HepG2 (cell line): ENCODE data around the gene EFNA2. TPM values are rescaled to one million over a fixed set of nuclear protein-coding genes. Genes with fewer than 3 reads are reported as not detected.
A peak's percentile ranks its signal among the peaks of the same experiment; 100 is the strongest.

Source experiments
- EEA1 ChIP-seq: sonication (generic); formaldehyde crosslinking; IDR thresholded peaks from 2 replicates; pipeline ENCODE4 v1.5.1; 2020; ENCODE audit warnings: mild to moderate bottlenecking, missing genetic modification reagents, borderline replicate concordance
- IRX3 ChIP-seq: sonication (generic); formaldehyde crosslinking; IDR thresholded peaks from 2 replicates; pipeline ENCODE4 v1.8.1; 2023; ENCODE audit warnings: mild to moderate bottlenecking, low read depth, missing genetic modification reagents, borderline replicate concordance
- MAZ ChIP-seq, 2 experiments: sonication (generic) in 1 of 2; formaldehyde crosslinking in 1 of 2; IDR thresholded peaks; 2 replicates each; pipeline versions ENCODE4 v1.5.0 to v1.6.1; 2012 to 2020; ENCODE audit warnings: low read depth in 2 of 2, mild to moderate bottlenecking in 2 of 2, borderline replicate concordance in 1 of 2, improper control_type of control experiment in 1 of 2, low read length in 1 of 2, missing genetic modification reagents in 1 of 2, moderate library complexity in 1 of 2
- POLR2A ChIP-seq, 2 experiments: IDR thresholded peaks; 2 replicates each; pipeline ENCODE4 v1.6.1; 2011; ENCODE audit warnings: low read depth in 2 of 2, low read length in 2 of 2, mild to moderate bottlenecking in 1 of 2, moderate library complexity in 1 of 2; ENCODE audit not compliant: insufficient read depth in 1 of 2
- SOX5 ChIP-seq: IDR thresholded peaks from 2 replicates; pipeline ENCODE4 v1.6.1; 2016; ENCODE audit warnings: borderline replicate concordance
- SRSF9 ChIP-seq: fragments of 200-400 bp; formaldehyde crosslinking; IDR thresholded peaks from 2 replicates; pipeline ENCODE4 v1.6.1; 2018; ENCODE audit warnings: borderline replicate concordance, mild to moderate bottlenecking, low read depth, low read length; ENCODE audit not compliant: insufficient read depth, poor library complexity, severe bottlenecking
- TEAD2 ChIP-seq: sonication (generic); formaldehyde crosslinking; IDR thresholded peaks from 2 replicates; pipeline ENCODE4 v1.9.0; 2021; ENCODE audit warnings: missing genetic modification reagents
- YY1 ChIP-seq: IDR thresholded peaks from 2 replicates; pipeline ENCODE4 v1.6.1; 2011; ENCODE audit warnings: low read length, low read depth, moderate library complexity, mild to moderate bottlenecking; ENCODE audit not compliant: insufficient read depth, insufficient replicate concordance
- ZBTB43 ChIP-seq: sonication (generic); formaldehyde crosslinking; conservative IDR thresholded peaks from 2 replicates; pipeline ENCODE4 v1.4.0; 2020; ENCODE audit warnings: missing genetic modification reagents
- ZFP36L1 ChIP-seq: sonication (generic); formaldehyde crosslinking; IDR thresholded peaks from 2 replicates; pipeline ENCODE4 v1.8.0; 2022; ENCODE audit warnings: mild to moderate bottlenecking, missing genetic modification reagents, moderate library complexity
- ZFY ChIP-seq: sonication (generic); formaldehyde crosslinking; IDR thresholded peaks from 2 replicates; pipeline ENCODE4 v1.4.0; 2020; ENCODE audit warnings: missing genetic modification reagents
- ZNF230 ChIP-seq: sonication (generic); formaldehyde crosslinking; IDR thresholded peaks from 2 replicates; pipeline ENCODE4 v1.4.0; 2020; ENCODE audit warnings: mild to moderate bottlenecking, missing genetic modification reagents
- ZNF251 ChIP-seq: sonication (generic); formaldehyde crosslinking; IDR thresholded peaks from 2 replicates; pipeline ENCODE4 v1.9.0; 2021; ENCODE audit warnings: mild to moderate bottlenecking, missing genetic modification reagents
- ZNF281 ChIP-seq: sonication (generic); formaldehyde crosslinking; IDR thresholded peaks from 2 replicates; pipeline ENCODE4 v1.4.0; 2020; ENCODE audit warnings: missing genetic modification reagents, borderline replicate concordance
- ZNF33A ChIP-seq: sonication (generic); formaldehyde crosslinking; IDR thresholded peaks from 2 replicates; pipeline ENCODE4 v1.5.1; 2020; ENCODE audit warnings: missing genetic modification reagents, mild to moderate bottlenecking, moderate library complexity, borderline replicate concordance
- ZNF451 ChIP-seq: sonication (generic); formaldehyde crosslinking; IDR thresholded peaks from 2 replicates; pipeline ENCODE4 v1.5.0; 2020; ENCODE audit warnings: mild to moderate bottlenecking, missing genetic modification reagents
- ZNF674 ChIP-seq: sonication (generic); formaldehyde crosslinking; IDR thresholded peaks from 2 replicates; pipeline ENCODE4 v1.5.0; 2020; ENCODE audit warnings: low read depth, mild to moderate bottlenecking, missing genetic modification reagents
- polyA plus RNA-seq, 8 experiments: library from polyadenylated mRNA; depleted of rRNA in 3 of 8; stranded (reverse) in 7 of 8; unstranded in 1 of 8; fragments of >200 nt; fragmentation: Illumina TruSeq in 4 of 8; extraction: Trizol in 4 of 8; gene quantifications; 2 replicates each; pipeline versions ENCODE4 v1.2.1 to v1.2.3, GENCODE V29; 2011 to 2016; ENCODE audit warnings: low read depth in 4 of 8, missing spikeins in 1 of 8, mixed read lengths in 1 of 8; ENCODE audit not compliant: insufficient read depth in 1 of 8
- total RNA-seq, 5 experiments: library from RNA; depleted of rRNA; stranded (reverse); fragments of >200 nt; fragmentation: Illumina TruSeq; extraction: Trizol; gene quantifications; 2 replicates each; pipeline ENCODE4 v1.2.3, GENCODE V29; 2016; ENCODE audit warnings: low read depth in 1 of 5
- TF ChIP-seq, protein P1 (sequence below): IDR thresholded peaks from 2 replicates; pipeline ENCODE4 v1.6.1; 2012; ENCODE audit warnings: low read depth, low read length, improper control_type of control experiment
- TF ChIP-seq, protein P2 (sequence below), 2 experiments: sonication (generic) in 1 of 2; formaldehyde crosslinking in 1 of 2; IDR thresholded peaks; 2 replicates each; pipeline versions ENCODE4 v1.5.1 to v1.6.1; 2011 to 2020; ENCODE audit warnings: borderline replicate concordance in 1 of 2, low read depth in 1 of 2, low read length in 1 of 2, mild to moderate bottlenecking in 1 of 2, missing genetic modification reagents in 1 of 2, moderate library complexity in 1 of 2

The EFNA2 gene
- total and polyA plus RNA-seq, 2 of the 13 experiments (the other 11 are each of a cell fraction or from before 2014, with no cell fraction given), result 6.0 to 9.9 TPM

- TF ChIP-seq ZNF281 (peak; percentile 92), MAZ (IDR thresholded peaks at IDR 0.05; ENCODE audit: borderline replicate concordance, low read depth, low read length) (no peak), MAZ (CRISPR knock-in tag; IDR thresholded peaks at IDR 0.05; ENCODE audit: low read depth) (peak; percentile 57; the same call in 1 of the 2 replicates), ZNF33A (no peak), TEAD2 (CRISPR knock-in tag) (no peak), ZFY (CRISPR knock-in tag) (peak; percentile 50), IRX3 (CRISPR knock-in tag) (no peak), ZNF674 (CRISPR knock-in tag) (no peak), ZNF230 (CRISPR knock-in tag) (no peak), ZBTB43 (CRISPR knock-in tag) (no peak), ZFP36L1 (no peak), SOX5 (CRISPR knock-in tag) (no peak), YY1 (no peak), POLR2A (IDR thresholded peaks at IDR 0.05; ENCODE audit: insufficient read depth in 1 of 2, low read depth in 2 of 2, low read length in 2 of 2) (peak; percentile 51 to 57; a peak in 3 of 4 replicates), ZNF251 (CRISPR knock-in tag) (no peak), SRSF9 (no peak), ZNF451 (CRISPR knock-in tag) (no peak), EEA1 (CRISPR knock-in tag) (0 out of 2 replicates have a peak, but pooled peaks have one; percentile 31)
- TF ChIP-seq, protein P1, sequence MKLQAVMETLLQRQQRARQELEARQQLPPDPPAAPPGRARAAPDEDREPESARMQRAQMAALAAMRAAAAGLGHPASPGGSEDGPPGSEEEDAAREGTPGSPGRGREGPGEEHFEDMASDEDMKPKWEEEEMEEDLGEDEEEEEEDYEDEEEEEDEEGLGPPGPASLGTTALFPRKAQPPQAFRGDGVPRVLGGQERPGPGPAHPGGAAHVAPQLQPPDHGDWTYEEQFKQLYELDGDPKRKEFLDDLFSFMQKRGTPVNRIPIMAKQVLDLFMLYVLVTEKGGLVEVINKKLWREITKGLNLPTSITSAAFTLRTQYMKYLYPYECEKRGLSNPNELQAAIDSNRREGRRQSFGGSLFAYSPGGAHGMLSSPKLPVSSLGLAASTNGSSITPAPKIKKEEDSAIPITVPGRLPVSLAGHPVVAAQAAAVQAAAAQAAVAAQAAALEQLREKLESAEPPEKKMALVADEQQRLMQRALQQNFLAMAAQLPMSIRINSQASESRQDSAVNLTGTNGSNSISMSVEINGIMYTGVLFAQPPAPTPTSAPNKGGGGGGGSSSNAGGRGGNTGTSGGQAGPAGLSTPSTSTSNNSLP, result no peak
- TF ChIP-seq, protein P2, sequence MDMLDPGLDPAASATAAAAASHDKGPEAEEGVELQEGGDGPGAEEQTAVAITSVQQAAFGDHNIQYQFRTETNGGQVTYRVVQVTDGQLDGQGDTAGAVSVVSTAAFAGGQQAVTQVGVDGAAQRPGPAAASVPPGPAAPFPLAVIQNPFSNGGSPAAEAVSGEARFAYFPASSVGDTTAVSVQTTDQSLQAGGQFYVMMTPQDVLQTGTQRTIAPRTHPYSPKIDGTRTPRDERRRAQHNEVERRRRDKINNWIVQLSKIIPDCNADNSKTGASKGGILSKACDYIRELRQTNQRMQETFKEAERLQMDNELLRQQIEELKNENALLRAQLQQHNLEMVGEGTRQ (IDR thresholded peaks at IDR 0.05; ENCODE audit: low read depth, low read length), result no peak
- TF ChIP-seq, protein P2 (CRISPR knock-in tag; IDR thresholded peaks at IDR 0.05; ENCODE audit: borderline replicate concordance), result no peak
These were observed 34.1 kb upstream of the EFNA2 start (continued) for GRCh38 chr19:1251330-1252220.
